ENCODE measurements around the gene TSPAN4.

The TSPAN4 gene

DNA sequence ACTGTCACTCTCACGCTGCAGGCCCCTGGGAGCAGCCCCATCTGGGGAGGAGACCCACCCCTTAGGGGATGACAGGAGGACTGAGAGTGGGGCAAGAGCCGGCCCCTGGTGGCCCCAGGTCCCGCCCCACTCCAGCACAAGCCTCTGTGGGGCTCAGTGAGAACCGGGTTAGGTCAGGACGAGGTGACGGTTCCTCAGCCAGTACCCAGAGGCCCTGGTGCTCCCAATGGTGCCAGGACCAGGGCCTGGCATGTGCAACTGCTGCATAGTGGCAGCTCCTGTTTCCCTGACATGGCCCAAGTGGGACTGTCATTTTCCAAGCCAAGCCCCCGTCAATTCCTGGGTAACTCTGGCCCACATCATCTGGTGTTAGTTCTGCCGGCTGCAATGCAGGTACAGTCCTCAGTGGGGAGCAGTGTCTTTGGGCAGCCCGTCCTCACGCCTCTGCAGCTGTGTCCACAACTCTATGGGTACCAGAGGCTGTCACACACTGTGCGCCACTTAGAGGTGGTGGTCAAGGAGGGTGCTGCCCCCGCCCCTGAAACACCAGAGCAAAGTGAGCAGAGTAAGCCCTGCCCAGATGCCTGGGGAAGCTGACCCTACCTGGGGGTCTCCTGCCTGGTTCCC lies 52.0 kb downstream of the TSPAN4 start:
- CTCF ChIA-PET, result no interaction called here
- DNase-seq, result no peak
- H3K36me3 Mint-ChIP-seq, result no peaks in the 10 kb centered on the region
- no peaks in the 10 kb centered on the region for H3K4me1 Mint-ChIP-seq
- H3K9me3 Mint-ChIP-seq, result no peaks in the 10 kb centered on the region
- H3K27ac Mint-ChIP-seq, result no peak overlapping the region
- H3K27me3 Mint-ChIP-seq, result no peaks in the 10 kb centered on the region
- H3K4me3 Mint-ChIP-seq, result no peak overlapping the region

DNA sequence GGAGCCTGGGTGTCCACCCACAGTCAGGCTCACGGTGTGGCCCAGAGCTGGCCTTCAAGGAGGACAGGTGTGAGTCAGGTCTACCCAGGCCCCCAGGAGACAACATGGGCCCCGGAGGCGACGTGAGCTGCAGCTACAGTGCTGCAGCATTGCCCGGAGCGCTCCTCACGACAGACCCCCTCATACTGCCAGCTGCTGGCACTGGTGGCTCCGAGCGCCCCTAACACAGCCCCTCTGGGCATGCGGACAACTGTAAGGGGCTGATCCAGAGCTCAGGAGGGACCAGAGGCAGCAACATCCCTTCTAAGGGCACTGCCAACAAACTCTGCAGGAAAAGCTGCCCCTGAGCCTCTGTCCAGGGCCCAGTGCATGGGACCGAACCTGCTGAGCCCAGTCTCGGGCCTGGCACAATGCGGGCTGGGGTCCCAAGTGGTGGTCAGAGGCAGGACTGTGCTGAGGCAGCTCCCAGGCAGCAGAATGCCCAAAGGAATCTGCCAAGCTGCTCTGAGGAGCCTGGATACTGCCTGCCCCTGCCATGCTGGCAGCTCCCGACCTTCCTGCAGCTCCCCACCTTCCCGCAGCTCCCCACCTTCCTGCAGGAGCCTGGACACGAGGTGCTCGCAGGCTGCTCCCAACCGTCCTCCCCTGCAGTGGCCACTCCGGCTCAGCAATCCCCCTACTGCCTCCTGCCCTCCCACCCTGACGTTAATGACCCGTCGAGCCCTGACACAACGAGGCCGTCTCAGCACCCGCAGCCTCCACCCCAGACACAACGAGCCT lies 52.9 kb downstream of the TSPAN4 start:
- H3K9me3 Mint-ChIP-seq, result no peaks in the 10 kb centered on the region
- no peaks in the 10 kb centered on the region for H3K27me3 Mint-ChIP-seq
- no peaks in the 10 kb centered on the region for H3K4me1 Mint-ChIP-seq
- H3K4me3 Mint-ChIP-seq, result no peak overlapping the region
- H3K27ac Mint-ChIP-seq, result peak overlapping the region; percentile 17
- no peak for DNase-seq
- H3K36me3 Mint-ChIP-seq, result no peaks in the 10 kb centered on the region
- CTCF ChIA-PET, result no interaction called here

DNA sequence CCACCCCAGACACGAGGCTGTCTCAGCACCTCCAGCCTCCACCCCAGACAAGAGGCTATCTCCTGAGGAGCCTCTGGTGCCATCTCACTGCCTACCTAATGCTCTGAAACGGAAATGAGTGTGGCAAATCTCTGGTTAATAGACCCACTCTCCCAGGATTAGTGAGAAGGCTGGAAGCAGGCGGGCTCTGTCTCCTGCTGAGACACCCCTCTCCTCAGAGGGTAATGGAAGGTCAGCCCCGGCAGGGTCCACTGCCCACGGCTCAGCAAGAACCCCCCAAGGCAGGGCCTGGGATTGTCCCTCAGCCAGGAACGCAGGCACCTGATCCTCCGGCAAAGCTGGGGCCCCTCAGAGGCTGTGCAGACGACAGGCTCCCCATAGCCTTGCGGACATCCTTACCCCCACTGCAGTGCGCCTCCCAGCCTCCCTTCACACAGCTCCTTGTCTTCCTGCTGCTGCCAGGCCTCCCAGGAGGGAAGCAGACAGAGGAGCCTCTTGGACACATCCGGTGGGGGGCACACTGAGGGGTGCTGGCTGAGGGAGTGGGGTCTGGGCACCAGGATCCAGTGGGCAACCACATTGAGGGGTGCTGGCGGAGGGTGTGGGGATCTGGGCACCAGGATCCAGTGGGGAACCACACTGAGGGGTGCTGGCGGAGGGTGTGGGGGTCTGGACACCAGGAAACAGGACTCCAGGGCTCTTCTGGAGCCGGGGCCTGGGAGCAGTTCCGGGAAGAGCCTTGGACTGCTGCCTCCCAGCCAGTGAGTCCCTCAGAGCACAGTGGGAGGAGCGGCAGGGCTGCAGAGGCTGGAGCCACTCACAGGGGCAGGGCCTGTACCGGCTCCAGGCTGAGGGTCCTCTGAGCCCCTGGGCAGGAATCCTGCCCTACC lies 54.8 kb downstream of the TSPAN4 start:
- CTCF ChIA-PET, result no interaction called here
- H3K36me3 Mint-ChIP-seq, result peaks cover 10% of the 10 kb centered on the region
- no peak overlapping the region for H3K27ac Mint-ChIP-seq
- H3K27me3 Mint-ChIP-seq, result no peaks in the 10 kb centered on the region
- no peaks in the 10 kb centered on the region for H3K9me3 Mint-ChIP-seq
- no peak overlapping the region for H3K4me3 Mint-ChIP-seq
- H3K4me1 Mint-ChIP-seq, result no peaks in the 10 kb centered on the region
- no peak for DNase-seq

DNA sequence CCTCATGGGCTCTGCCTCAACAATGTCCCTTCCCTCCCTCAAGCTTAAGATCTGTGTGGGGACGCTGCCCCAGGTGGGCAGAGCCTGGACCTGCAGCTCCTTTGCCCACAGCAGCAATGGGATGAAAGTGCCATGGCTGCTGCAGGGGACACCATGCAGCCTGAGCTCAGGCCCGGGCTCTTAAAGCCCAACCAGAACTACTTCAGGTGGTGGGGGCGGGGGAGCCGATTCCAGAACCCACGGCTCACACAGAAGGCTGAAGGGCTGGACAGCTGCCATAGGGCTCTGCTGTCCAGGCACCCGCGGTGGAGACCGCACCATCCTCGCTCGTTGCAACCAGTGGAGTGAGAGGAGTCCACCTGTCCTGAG lies 55.5 kb downstream of the TSPAN4 start:
- CTCF ChIA-PET, result no interaction called here
- no peaks in the 10 kb centered on the region for H3K27me3 Mint-ChIP-seq
- H3K9me3 Mint-ChIP-seq, result no peaks in the 10 kb centered on the region
- no peak overlapping the region for H3K4me3 Mint-ChIP-seq
- no peaks in the 10 kb centered on the region for H3K4me1 Mint-ChIP-seq
- no peak overlapping the region for H3K27ac Mint-ChIP-seq
- peaks cover 15% of the 10 kb centered on the region for H3K36me3 Mint-ChIP-seq
- no peak for DNase-seq

DNA sequence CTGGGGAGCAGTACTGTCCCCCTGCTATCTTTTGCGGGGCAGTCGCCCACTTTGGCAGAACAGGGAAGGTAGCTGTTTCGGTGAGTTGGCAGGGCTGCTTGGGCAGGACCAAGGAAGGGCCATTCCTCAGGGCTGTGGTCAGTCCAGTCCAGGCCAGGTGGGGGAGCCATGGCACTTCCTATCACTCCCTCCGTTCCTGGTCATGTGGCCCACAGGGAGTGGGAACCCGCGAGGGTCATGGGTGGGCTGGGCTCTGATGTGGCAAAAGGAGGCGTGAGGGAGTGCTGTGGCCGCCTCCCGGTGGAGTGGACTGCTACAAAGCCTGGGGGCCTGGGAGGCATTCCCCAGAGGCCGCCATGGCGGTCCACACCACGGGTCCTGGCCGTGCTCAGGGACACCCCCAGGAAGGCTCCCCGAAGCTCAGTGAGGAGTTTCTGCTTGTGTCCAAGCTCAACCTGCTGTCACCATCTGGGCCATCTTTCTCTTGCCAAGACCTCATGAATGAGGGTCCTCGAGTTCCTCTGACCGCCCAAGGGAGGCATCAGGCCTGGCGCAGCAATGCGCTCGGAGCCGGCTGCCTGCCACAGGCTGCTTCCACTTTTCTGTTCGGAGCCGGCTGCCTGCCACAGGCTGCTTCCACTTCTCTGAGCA lies 56.0 kb downstream of the TSPAN4 start:
- H3K4me3 Mint-ChIP-seq, result no peak overlapping the region
- H3K9me3 Mint-ChIP-seq, result no peaks in the 10 kb centered on the region
- H3K4me1 Mint-ChIP-seq, result no peaks in the 10 kb centered on the region
- peaks cover 16% of the 10 kb centered on the region for H3K36me3 Mint-ChIP-seq
- DNase-seq, result no peak
- no peak overlapping the region for H3K27ac Mint-ChIP-seq
- no peaks in the 10 kb centered on the region for H3K27me3 Mint-ChIP-seq
- CTCF ChIA-PET, result no interaction called here

DNA sequence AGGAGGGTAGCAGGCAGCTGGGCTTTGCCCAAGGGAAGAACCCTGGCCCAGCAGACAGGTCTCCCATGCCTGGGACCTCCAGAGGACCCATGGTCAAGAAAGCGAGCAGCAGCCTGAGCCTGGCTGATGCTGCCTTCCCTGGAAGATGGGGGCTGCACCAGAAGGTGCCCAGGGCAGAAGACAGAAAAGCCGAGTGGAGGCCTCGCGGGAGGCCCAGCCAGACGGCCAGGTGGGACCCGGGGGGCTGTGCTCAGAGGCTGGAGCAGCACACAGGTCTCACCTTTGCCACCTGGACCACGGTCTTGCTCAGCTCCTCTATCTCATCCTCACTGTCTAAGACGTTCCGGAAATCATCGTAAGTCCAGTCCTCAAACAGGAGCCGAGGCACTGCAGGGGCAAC lies 57.1 kb downstream of the TSPAN4 start:
- H3K4me1 Mint-ChIP-seq, result no peaks in the 10 kb centered on the region

DNA sequence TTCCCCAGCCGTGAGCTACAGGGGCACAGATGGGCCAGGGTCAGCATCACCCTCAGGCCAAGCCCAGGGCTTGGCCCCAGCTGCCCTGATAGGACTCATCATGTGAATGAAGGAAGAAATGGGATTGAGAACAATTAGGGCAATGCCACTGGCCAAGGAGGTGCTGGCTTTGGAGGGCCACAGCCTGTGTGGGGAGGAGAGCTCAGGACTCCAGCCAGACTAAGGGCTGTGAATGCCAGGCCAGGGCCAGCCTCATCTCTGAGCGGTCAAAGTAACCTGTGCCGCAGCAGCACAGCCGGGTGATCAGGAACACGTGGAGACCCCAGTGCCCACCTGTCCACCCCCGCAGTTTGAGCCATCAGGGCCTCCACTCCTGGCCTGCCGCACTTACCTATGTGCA lies 57.9 kb downstream of the TSPAN4 start:
- H3K27me3 Mint-ChIP-seq, result no peaks in the 10 kb centered on the region
- H3K27ac Mint-ChIP-seq, result no peak overlapping the region
- no peaks in the 10 kb centered on the region for H3K9me3 Mint-ChIP-seq
- no peak overlapping the region for H3K4me3 Mint-ChIP-seq
- CTCF ChIA-PET, result no interaction called here
- H3K4me1 Mint-ChIP-seq, result no peaks in the 10 kb centered on the region
- H3K36me3 Mint-ChIP-seq, result peaks cover 25% of the 10 kb centered on the region
- no peak for DNase-seq

More for the DNA sequence above, 57.1 kb downstream of the TSPAN4 start:
- Mint-ChIP-seq H3K36me3 (peaks cover 25% of the 10 kb centered on the region), H3K27me3 (no peaks in the 10 kb centered on the region), H3K4me3 (no peak overlapping the region), H3K9me3 (no peaks in the 10 kb centered on the region), H3K27ac (no peak overlapping the region)
- DNase-seq, result no peak
- CTCF ChIA-PET, result no interaction called here

DNA sequence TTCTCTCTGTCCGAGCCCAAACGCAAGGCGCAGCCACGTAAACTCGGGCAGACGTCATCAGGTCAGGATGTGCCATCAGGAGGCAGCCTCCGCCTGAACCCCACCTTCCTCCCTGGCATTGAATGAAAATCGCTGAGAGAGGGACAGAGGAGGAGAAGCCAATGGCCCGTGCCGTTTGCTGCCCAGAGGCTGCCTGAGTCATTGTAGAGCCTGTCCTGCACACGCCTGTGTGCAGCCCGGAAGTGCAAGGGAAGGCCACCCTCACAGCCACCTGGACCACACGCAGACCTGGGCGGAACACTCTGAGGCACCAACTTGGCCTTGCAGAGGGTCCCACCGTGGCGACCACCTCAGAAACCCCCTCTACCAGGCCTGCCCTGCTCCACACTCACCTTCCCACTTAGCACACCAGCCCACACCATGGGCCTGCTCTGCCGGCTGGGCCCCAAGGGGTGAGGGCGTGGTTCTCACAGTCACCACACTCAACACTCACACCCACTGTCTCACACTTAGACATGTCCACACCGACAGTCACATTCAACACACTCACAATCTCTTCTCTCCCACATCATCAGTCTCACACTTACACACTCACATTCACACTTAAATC lies 58.9 kb downstream of the TSPAN4 start:
- Mint-ChIP-seq H3K36me3 (peaks cover 25% of the 10 kb centered on the region), H3K27me3 (no peaks in the 10 kb centered on the region), H3K4me3 (no peak overlapping the region), H3K27ac (no peak overlapping the region), H3K9me3 (no peaks in the 10 kb centered on the region), H3K4me1 (no peaks in the 10 kb centered on the region)
- DNase-seq, result no peak
- CTCF ChIA-PET, result no interaction called here

DNA sequence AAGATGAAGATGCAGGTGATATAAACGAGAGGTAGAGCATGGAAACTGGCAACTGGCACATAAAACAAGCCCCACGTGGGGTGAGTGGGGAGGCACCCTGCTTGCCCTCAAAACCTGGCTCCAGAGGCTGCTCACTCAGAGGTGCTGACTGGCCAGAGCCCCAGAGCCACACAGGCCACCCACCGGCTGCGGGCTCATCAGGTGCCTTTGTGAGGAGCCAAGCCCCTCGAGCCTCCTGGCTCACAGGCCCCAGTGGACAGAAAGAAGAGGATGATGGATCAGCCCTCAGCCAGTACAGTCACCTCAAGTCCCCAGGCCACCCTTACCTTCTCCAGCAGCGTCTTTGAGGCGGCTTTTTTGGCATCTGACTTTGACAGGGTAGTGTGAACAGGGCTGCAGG lies 61.7 kb downstream of the TSPAN4 start:
- CTCF ChIA-PET, result interaction anchor here (1.6 kb wide), 1 partner anchor 53 kb away, joined by 3 read pairs; no protein-coding TSS in a partner anchor
- no peak overlapping the region for H3K27ac Mint-ChIP-seq
- H3K9me3 Mint-ChIP-seq, result no peaks in the 10 kb centered on the region
- DNase-seq, result no peak
- no peaks in the 10 kb centered on the region for H3K27me3 Mint-ChIP-seq
- peaks cover 11% of the 10 kb centered on the region for H3K4me1 Mint-ChIP-seq
- no peak overlapping the region for H3K4me3 Mint-ChIP-seq
- peaks cover 25% of the 10 kb centered on the region for H3K36me3 Mint-ChIP-seq

DNA sequence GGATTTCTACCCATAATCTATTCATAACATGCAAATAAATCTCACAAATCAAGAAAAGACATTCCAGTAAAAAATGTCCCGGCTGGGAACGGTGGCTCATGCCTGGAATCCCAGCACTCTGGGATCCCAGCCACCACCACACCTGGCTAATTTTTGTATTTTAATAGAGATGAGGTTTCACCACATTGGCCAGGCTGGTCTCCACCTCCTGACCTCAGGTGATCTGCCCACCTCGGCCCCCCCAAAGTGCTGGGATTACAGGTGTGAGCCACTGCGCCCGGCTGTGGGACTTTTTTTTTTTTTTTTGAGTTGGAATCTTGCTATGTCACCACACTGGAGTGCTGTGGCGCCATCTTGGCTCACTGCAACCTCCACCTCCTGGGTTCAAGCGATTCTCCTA lies 63.3 kb downstream of the TSPAN4 start:
- no peaks in the 10 kb centered on the region for H3K9me3 Mint-ChIP-seq
- peaks cover 25% of the 10 kb centered on the region for H3K36me3 Mint-ChIP-seq
- peaks cover 19% of the 10 kb centered on the region for H3K4me1 Mint-ChIP-seq
- CTCF ChIA-PET, result no interaction called here
- no peak overlapping the region for H3K27ac Mint-ChIP-seq
- no peaks in the 10 kb centered on the region for H3K27me3 Mint-ChIP-seq
- DNase-seq, result no peak
- H3K4me3 Mint-ChIP-seq, result no peak overlapping the region

DNA sequence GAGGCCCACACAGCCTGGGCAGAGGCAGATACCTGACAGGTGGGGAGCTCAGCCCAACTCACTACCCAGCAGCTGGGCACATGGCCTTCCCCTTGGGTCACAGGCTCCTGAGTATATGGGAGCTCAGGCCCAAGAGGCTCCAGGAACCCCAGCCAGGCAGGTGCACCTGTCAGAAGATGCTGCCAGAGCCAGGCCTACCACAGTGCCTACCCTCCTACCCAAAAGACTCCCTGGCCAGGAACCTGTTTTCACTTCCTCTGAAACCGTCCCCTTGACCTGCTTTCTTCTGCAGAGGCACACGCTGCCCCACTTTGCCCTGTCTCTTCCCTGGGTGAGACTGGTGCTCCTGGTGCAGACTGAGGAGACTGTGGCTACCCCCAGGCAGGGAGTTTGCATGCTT lies 65.0 kb downstream of the TSPAN4 start:
- CTCF ChIA-PET, result no interaction called here
- H3K36me3 Mint-ChIP-seq, result peaks cover 18% of the 10 kb centered on the region
- H3K4me3 Mint-ChIP-seq, result peak overlapping the region; percentile 47
- H3K9me3 Mint-ChIP-seq, result no peaks in the 10 kb centered on the region
- H3K27ac Mint-ChIP-seq, result no peak overlapping the region
- no peaks in the 10 kb centered on the region for H3K27me3 Mint-ChIP-seq
- H3K4me1 Mint-ChIP-seq, result peaks cover 26% of the 10 kb centered on the region
- no peak for DNase-seq

DNA sequence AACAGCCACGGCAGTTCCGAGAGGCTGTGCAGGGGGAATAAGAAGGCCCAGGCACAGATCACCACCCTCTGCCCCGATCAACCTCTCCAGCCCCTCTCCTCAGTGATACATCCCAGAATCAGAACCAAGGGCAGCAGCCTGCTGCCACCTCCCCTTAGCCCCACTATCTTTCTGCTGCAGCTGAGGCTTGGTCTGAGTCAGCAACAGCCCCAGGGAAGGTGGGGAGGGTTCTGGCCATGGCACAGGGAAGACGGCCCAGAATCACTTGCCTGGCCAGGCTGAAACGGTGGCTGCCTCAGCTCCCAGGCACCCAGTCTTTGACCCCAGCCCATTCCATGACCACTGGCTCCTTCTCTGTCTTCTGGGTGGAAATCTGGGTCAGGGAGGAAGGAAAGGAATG lies 65.6 kb downstream of the TSPAN4 start:
- peaks cover 14% of the 10 kb centered on the region for H3K36me3 Mint-ChIP-seq
- CTCF ChIA-PET, result no interaction called here

DNA sequence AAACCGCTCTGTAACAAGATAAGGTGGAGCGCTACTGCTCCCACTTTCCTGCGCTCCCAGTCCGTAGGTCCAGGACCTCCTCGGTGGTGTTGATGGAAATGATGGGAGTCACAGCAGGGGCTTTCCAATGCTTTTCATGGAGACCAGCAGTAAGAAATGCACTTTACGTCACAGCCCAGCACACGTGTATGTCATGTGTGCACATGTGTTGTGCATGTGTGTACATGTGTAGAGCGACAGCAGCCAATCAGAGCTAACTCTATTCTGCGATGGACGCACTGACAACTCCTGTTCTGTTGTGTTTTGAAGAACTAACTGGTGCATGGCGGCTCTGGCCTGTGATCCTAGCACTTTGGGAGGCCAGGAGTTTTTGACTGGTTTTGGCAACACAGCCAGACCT lies 66.8 kb downstream of the TSPAN4 start:
- Mint-ChIP-seq H3K27ac (peak overlapping the region; percentile 49), H3K4me1 (peaks cover 28% of the 10 kb centered on the region), H3K36me3 (peaks cover 6% of the 10 kb centered on the region), H3K4me3 (peak overlapping the region; percentile 94), H3K9me3 (no peaks in the 10 kb centered on the region), H3K27me3 (no peaks in the 10 kb centered on the region)
- CTCF ChIA-PET, result no interaction called here
- no peak for DNase-seq

More for the DNA sequence above, 65.6 kb downstream of the TSPAN4 start:
- Mint-ChIP-seq H3K27me3 (no peaks in the 10 kb centered on the region), H3K4me3 (peak overlapping the region; percentile 94), H3K27ac (no peak overlapping the region), H3K4me1 (peaks cover 28% of the 10 kb centered on the region), H3K9me3 (no peaks in the 10 kb centered on the region)
- no peak for DNase-seq

DNA sequence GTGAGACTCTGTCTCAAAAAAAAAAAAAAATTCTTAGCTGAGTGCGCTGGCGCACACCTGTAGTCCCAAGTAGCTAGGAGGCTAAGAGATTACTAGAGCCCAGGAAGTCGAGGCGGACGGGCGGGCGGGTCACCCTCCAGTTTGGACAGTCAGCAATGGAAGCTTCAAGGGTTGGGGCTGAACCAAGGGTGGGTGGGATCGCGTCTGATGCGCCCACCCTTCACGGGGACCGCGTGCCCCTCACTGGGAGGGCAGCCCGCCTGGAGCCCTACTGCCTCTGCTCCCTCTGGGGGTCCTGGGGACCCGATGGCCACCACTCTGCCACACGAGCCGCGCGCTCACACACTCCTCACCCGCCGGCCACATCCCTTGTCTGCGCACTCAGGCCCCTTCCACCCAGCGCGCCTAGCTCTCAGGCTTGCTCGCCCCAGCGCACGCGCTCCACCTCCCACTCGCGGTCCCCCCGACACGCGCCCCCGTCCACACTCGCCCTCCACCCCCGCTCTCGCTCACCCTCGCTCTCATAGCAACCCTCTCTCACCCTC lies 67.5 kb downstream of the TSPAN4 start:
- H3K36me3 Mint-ChIP-seq, result peaks cover 4% of the 10 kb centered on the region
- peak overlapping the region; percentile 94 for H3K4me3 Mint-ChIP-seq
- H3K4me1 Mint-ChIP-seq, result peaks cover 28% of the 10 kb centered on the region
- no peaks in the 10 kb centered on the region for H3K9me3 Mint-ChIP-seq
- H3K27ac Mint-ChIP-seq, result peak overlapping the region; percentile 82
- CTCF ChIA-PET, result no interaction called here
- DNase-seq, result no peak
- H3K27me3 Mint-ChIP-seq, result peaks cover 4% of the 10 kb centered on the region

All from activated naive CD4-positive, alpha-beta T cell treated with anti-CD3 and anti-CD28 coated beads, Interleukin-2, amount 10 ng/mL, durations not matched to agents 7 days and 5 days (primary cell).